ENCODE measurements around the gene HCN4.

HCN4 gene

GRCh38 chr15:73341886-73342600 is 26.7 kb downstream of the HCN4 start:
- no peak for DNase-seq

- no peak for DNase-seq
Measured at GRCh38 chr15:73340502-73341192, 28.1 kb downstream of the HCN4 start.

- no peak for DNase-seq
Measured at GRCh38 chr15:73338606-73339374, 30.0 kb downstream of the HCN4 start.

GRCh38 chr15:73338058-73338457 is 30.7 kb downstream of the HCN4 start:
- no peak for DNase-seq

- DNase-seq = no peak
Measured at GRCh38 chr15:73337187-73337586, 31.6 kb downstream of the HCN4 start.

- no peak for DNase-seq
Measured at GRCh38 chr15:73336756-73337155, 32.0 kb downstream of the HCN4 start.

- no peak for DNase-seq
Measured at GRCh38 chr15:73335471-73335870, 33.3 kb downstream of the HCN4 start.

GRCh38 chr15:73335026-73335425 is 33.7 kb downstream of the HCN4 start:
- no peak for DNase-seq

GRCh38 chr15:73334086-73334485 is 34.7 kb downstream of the HCN4 start:
- DNase-seq = no peak

- no peak for DNase-seq
Measured at GRCh38 chr15:73333001-73333400, 35.8 kb downstream of the HCN4 start.

GRCh38 chr15:73331991-73332925 is 36.5 kb downstream of the HCN4 start:
- DNase-seq = no peak

GRCh38 chr15:73331501-73331900 is 37.3 kb downstream of the HCN4 start:
- DNase-seq = no peak

GRCh38 chr15:73330206-73331051 is 38.3 kb downstream of the HCN4 start:
- no peak for DNase-seq

GRCh38 chr15:73329501-73330200 is 39.1 kb downstream of the HCN4 start:
- no peak for DNase-seq

GRCh38 chr15:73328981-73329380 is 39.8 kb downstream of the HCN4 start:
- DNase-seq = no peak

- no peak for DNase-seq
Measured at GRCh38 chr15:73328149-73328820, 40.5 kb downstream of the HCN4 start.

GRCh38 chr15:73326157-73326556 is 42.6 kb downstream of the HCN4 start:
- DNase-seq = no peak

GRCh38 chr15:73325191-73325861 is 43.4 kb downstream of the HCN4 start:
- DNase-seq = no peak

- no peak for DNase-seq
Measured at GRCh38 chr15:73324496-73325170, 44.1 kb downstream of the HCN4 start.

Measured in stimulated activated CD4-positive, alpha-beta T cell treated with anti-CD3 and anti-CD28 coated beads, Interleukin-4, amount 100 ng/mL, for 1 hour (primary cell).